HG03457 (cell line): ENCODE measurements around the gene ATP6V1B1.
"Not testable (repeated sequence)": the region's sequence is repeated elsewhere in the genome, so short reads cannot be mapped to it uniquely, and the experiment has no call there.

ENCODE experiments used
- ATAC-seq: cut with Tn5 transposase; IDR thresholded peaks from one replicate; pipeline ENCODE4 v1.9.1; 2021; ENCODE audit warnings: moderate number of reproducible peaks; ENCODE audit not compliant: unreplicated experiment

ATP6V1B1 gene

GRCh38 chr2:70987386-70987785 lies 51.7 kb downstream of the ATP6V1B1 start:
- no peak for ATAC-seq

GRCh38 chr2:70988151-70988550 lies 52.5 kb downstream of the ATP6V1B1 start:
- no peak for ATAC-seq

- no peak for ATAC-seq
Measured at GRCh38 chr2:70988726-70989648, 53.3 kb downstream of the ATP6V1B1 start.

- no peak for ATAC-seq
Measured at GRCh38 chr2:70990216-70990615, 54.5 kb downstream of the ATP6V1B1 start.

- no peak for ATAC-seq
Measured at GRCh38 chr2:70991142-70991541, 55.4 kb downstream of the ATP6V1B1 start.

GRCh38 chr2:70991742-70992141 lies 56.0 kb downstream of the ATP6V1B1 start:
- no peak for ATAC-seq

- no peak for ATAC-seq
Measured at GRCh38 chr2:70992945-70993853, 57.5 kb downstream of the ATP6V1B1 start.

GRCh38 chr2:70994009-70994698 lies 58.5 kb downstream of the ATP6V1B1 start:
- no peak for ATAC-seq

GRCh38 chr2:70994699-70995425 lies 59.2 kb downstream of the ATP6V1B1 start, which contains the start of gene TEX261:
TSS of gene TEX261 (minus strand) at chr2:70994873. CDS start at chr2:70994757, 116 bp downstream.
- peak; percentile 94 for ATAC-seq

- no peak for ATAC-seq
Measured at GRCh38 chr2:70995426-70995729, 59.7 kb downstream of the ATP6V1B1 start.

GRCh38 chr2:70998885-70999284 lies 63.2 kb downstream of the ATP6V1B1 start:
- ATAC-seq: not testable (repeated sequence)

- no peak for ATAC-seq
Measured at GRCh38 chr2:70999362-70999761, 63.7 kb downstream of the ATP6V1B1 start.

- not testable (repeated sequence) for ATAC-seq
Measured at GRCh38 chr2:70999931-71000330, 64.2 kb downstream of the ATP6V1B1 start.

GRCh38 chr2:71000780-71001591 lies 65.3 kb downstream of the ATP6V1B1 start:
- ATAC-seq: peak; percentile 83

GRCh38 chr2:71001592-71001927 lies 65.9 kb downstream of the ATP6V1B1 start:
- no peak for ATAC-seq

GRCh38 chr2:71001981-71002570 lies 66.4 kb downstream of the ATP6V1B1 start:
- ATAC-seq: no peak

GRCh38 chr2:71003396-71003795 lies 67.7 kb downstream of the ATP6V1B1 start:
- ATAC-seq: no peak

- no peak for ATAC-seq
Measured at GRCh38 chr2:71003966-71004755, 68.5 kb downstream of the ATP6V1B1 start.
